ENCODE measurements around the gene TBC1D22A.
"Not testable (repeated sequence)": the region's sequence is repeated elsewhere in the genome, so short reads cannot be mapped to it uniquely, and the experiment has no call there.

TBC1D22A gene

DNA sequence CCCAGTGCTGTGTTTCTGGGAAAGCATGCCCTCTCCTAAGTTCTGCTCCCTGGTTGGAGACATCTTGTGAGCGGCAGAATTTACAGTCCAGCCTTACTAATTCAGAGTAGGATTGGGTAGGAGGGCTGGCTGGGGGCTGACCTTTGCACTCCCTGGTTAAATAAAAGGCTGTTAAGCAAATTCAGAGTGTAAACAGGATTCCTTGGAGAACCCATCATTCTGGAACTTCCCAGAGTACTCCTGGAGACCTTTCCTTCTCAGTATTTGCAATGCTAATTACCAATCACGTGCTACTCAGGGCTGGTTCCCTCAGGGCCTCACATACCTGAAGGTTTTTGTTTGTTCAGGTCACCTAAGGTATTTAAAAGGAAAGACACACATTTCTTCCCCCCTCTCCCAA lies 340.2 kb downstream of the TBC1D22A start:
- no peak for DNase-seq (ENCODE audit: low read depth)

- no peak for DNase-seq (ENCODE audit: low read depth)
Observed at GRCh38 chr22:47105085-47105484, 342.6 kb downstream of the TBC1D22A start.

GRCh38 chr22:47106806-47107205 lies 344.4 kb downstream of the TBC1D22A start:
- DNase-seq (ENCODE audit: low read depth): no peak

GRCh38 chr22:47107431-47107830 lies 345.0 kb downstream of the TBC1D22A start:
- DNase-seq (ENCODE audit: low read depth): no peak

- DNase-seq (ENCODE audit: low read depth): no peak
Observed at GRCh38 chr22:47110817-47111443, 348.5 kb downstream of the TBC1D22A start.

- DNase-seq (ENCODE audit: low read depth): no peak
Observed at GRCh38 chr22:47111626-47112581, 349.5 kb downstream of the TBC1D22A start.

GRCh38 chr22:47112582-47112965 lies 350.1 kb downstream of the TBC1D22A start:
- DNase-seq (ENCODE audit: low read depth): no peak

DNA sequence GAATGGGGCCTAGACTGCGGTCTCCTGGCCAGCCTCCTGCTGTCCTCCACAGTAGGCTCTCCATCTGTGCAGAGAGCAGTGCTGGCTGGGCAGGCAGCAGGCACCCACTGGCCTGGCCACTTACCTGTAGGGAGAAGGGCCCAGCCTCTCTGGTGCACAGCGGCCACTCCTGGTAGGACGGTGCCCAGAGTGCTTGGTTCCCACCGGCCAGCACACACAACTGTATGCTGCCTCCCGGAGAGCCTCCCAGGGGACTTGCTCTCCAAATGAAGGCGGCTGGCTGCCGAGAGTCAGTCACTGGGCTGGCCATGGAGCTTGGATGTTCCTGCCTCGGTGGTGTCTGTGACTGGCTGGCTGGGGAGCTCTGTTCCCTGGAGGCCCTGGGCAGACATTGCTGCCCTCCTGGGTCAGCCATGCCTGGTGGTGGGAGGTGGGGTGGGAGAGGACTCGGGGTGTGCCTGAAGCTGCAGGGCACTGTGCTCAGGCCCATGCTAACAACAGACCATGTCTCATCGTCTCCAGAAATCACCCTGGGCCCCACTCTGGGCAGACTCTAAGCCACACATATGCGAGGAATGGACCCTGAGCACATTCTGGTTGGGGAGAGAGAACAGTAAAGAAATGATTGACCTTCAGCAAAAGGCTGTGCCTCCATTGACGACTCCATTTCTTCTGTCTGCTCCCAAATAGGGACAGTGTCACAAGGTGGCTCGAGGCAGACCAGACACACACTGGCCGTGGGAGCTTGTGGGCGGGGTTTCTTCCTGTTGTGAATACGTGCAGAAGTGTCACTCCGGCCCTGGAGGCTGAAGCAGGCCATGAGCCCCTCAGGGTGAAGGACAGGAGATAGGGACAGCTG lies 350.8 kb downstream of the TBC1D22A start:
- DNase-seq (ENCODE audit: low read depth): no peak

- no peak for DNase-seq (ENCODE audit: low read depth)
Observed at GRCh38 chr22:47113853-47114415, 351.5 kb downstream of the TBC1D22A start.

DNA sequence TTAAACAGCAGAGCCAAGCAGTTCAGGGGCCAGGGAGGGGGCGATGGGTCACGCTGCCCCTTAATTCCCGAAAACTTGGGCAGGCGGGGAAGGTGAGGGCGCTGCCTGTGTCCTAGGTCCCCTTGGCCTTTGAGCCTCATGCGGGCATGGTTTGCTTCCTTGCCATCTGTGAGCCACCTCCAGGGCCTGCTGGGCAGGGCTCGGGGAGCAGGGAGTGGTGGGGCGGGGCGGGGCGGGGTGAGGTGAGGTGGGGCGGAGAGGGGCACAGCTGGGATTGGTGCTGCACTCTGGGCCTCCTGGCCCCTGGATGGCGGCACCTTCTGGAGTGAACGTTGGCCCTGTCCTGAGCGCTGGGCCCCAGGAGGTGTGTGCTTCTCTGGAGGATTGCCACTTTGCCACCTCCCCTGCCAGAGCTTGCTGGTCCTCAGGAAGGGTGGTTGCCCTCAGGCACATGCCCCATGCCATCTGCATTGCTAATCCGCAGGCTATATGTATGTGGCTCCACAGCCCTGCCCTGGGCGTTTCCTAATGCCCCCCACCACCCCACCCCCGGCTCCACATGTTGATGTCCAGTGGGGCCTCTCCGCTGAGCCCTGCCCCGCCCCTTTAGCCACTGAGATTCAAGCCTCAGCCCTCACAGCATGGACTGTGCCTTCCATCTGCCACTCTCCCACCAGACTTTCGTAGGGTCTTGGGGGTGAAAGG lies 352.5 kb downstream of the TBC1D22A start:
- no peak for DNase-seq (ENCODE audit: low read depth)

- DNase-seq (ENCODE audit: low read depth): no peak
Observed at GRCh38 chr22:47115518-47115890, 353.1 kb downstream of the TBC1D22A start.

- DNase-seq (ENCODE audit: low read depth): no peak
Observed at GRCh38 chr22:47115921-47116320, 353.5 kb downstream of the TBC1D22A start.

DNA sequence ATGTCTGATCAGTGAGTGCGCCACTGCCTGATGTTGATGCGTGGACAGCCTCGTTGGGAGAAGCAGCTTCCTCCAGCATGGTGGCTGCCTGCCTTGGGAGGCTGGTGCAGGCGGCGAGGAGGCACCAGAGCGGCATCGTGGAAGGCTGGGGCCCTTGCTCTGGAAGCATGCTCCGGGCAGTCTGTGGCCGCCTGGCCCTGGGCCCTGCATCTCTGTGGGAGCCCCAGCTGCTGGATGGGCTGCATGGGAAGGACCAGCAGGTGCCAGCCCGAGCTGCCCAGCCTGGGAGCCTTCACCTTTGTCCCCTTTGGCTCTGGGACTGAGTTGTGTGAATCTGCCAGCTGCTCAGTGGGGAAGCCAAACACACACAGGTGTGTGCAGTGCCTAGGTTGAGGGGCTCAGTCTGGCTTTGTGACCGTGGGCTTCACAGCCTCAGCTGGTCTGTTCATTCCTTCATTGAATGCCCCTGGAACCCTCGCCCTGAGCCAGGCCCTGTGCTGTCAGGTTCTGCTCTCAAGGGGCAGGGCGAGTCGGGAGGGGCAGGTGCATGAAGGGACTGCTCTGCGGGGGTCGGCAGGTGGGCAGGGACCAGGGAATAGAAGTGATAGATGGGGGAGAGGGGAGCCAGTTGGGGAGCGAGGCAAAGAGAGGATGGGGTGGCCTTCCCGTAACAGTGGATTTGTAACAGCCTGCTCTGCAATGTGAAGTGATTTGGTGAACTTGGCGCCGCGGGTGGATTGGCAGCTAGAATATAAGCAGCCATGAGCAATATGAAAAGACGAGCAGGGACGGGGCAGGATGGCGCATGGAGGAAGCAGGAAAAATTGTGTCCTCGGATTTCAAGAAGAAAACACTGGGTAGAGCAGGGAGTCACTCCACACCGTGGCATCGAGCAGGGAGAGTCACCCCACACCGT lies 354.2 kb downstream of the TBC1D22A start:
- DNase-seq (ENCODE audit: low read depth): no peak

- DNase-seq (ENCODE audit: low read depth): not testable (repeated sequence)
Observed at GRCh38 chr22:47117442-47117841, 355.0 kb downstream of the TBC1D22A start.

GRCh38 chr22:47119181-47119580 lies 356.7 kb downstream of the TBC1D22A start:
- no peak for DNase-seq (ENCODE audit: low read depth)

- no peak for DNase-seq (ENCODE audit: low read depth)
Observed at GRCh38 chr22:47120399-47120798, 357.9 kb downstream of the TBC1D22A start.

- no peak for DNase-seq (ENCODE audit: low read depth)
Observed at GRCh38 chr22:47121791-47122190, 359.3 kb downstream of the TBC1D22A start.

- DNase-seq (ENCODE audit: low read depth): no peak
Observed at GRCh38 chr22:47122441-47123000, 360.1 kb downstream of the TBC1D22A start.

DNA sequence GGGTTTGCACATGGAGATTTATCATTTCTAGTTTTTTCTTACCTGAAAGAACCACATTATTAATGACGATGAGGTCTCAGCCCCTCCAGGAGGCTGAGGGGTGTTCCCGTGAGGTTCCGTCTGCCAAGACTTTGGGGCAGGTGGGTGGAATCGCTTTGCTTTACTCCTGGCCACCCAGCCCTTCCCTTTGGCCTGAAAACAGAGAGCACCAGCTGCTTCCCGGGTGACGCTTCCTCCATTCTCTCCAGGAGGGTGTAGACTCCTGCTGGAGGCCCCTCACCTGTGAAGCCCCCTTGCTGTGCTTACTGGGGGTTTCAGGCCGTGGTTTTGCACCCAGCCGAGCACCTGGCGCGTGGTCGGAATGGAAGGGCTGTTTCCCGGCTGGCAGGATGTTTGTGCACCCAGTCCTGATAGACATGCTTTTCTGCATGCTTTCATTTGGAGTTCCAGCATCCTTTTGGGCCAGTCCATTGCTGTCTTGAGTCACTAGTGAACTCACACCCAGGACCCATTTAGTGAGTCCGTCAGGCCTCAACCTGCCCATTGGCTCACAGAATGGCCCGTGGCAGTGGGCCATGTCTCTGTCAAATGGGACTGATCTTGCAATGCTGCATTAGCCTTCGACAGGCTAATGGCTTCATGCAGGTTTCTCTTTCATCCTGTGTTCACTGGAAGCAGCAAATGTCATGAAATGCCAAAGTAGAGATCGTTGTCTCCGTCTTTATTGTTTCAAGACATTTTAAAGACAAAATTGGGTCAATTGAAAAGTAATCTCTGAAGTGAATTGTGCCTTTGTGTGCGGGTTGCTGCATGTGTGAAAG lies 360.8 kb downstream of the TBC1D22A start:
- DNase-seq (ENCODE audit: low read depth): no peak

Measured in stimulated activated CD8-positive, alpha-beta memory T cell treated with anti-CD3 and anti-CD28 coated beads, Interleukin-12 subunit alpha, Interleukin-12 subunit beta, amount 100 ng/mL, for 4 hours (primary cell).